HepG2 (cell line): ENCODE results near the gene P2RY6. TPM values are rescaled to one million over a fixed set of nuclear protein-coding genes. Genes with fewer than 3 reads are reported as not detected.

Experiments
- ATAC-seq: fragments of 200-7000 bp; cut with Tn5 transposase; 3 replicates; pipeline ENCODE4 v1.9.1; 2020; ENCODE audit warnings: mild to moderate bottlenecking, moderate library complexity
- BruUV-seq: library from RNA; stranded (reverse); fragments of 400-500 nt; replicated peaks from 2 replicates; lab custom pipeline; 2021; lab: Mats Ljungman, UMichigan
- CTCF ChIA-PET: fragments of 300-600 bp; formaldehyde crosslinking; extraction: SDS; loops from one replicate; lab custom pipeline; 2021; ENCODE audit warnings: low total read pairs, inconsistent platforms, low intra/inter-chr PET ratio; lab: Yijun Ruan, JAX
- POLR2A ChIA-PET: fragments of 350-600 bp; sonication (Branson Sonifier 250); formaldehyde crosslinking; loops from one replicate; lab custom pipeline; 2020; ENCODE audit warnings: antibody characterized with exemption, inconsistent platforms; lab: Yijun Ruan, JAX
- DNase-seq: peaks from one replicate; pipeline ENCODE4 v3.0.0-alpha.2; 2015; ENCODE audit warnings: low spot score
- FAIRE-seq: peaks from 3 replicates; lab custom pipeline; 2011; peaks lifted over from hg19 to GRCh38; lab: Jason Lieb, UNC
- H2AFZ ChIP-seq: one replicate; pipeline ENCODE4 v1.6.1; 2011; ENCODE audit warnings: low read length, inconsistent platforms
- H3K27ac ChIP-seq: fragments of 300-600 bp; 3 replicates; pipeline ENCODE4 v1.8.0; 2011; ENCODE audit warnings: mixed run types, mild to moderate bottlenecking, mixed read lengths, low read length, inconsistent platforms; ENCODE audit not compliant: insufficient read depth; ENCODE audit errors: extremely low read length
- H3K27me3 ChIP-seq, 2 experiments: fragments of 200-600 bp in 1 of 2; 2 replicates in 1 of 2; 3 replicates in 1 of 2; pipeline versions ENCODE4 v1.6.0 to v1.8.0; 2011; ENCODE audit warnings: low read length in 2 of 2, mild to moderate bottlenecking in 2 of 2, moderate library complexity in 2 of 2, inconsistent platforms in 1 of 2; ENCODE audit not compliant: insufficient read depth in 2 of 2, control insufficient read depth in 1 of 2
- H3K36me3 ChIP-seq, 2 experiments: fragments of 200-600 bp in 1 of 2; replicated peaks in 1 of 2; 2 replicates in 1 of 2; 3 replicates in 1 of 2; pipeline versions ENCODE4 v1.5.1 to v1.8.0; 2011; ENCODE audit warnings: low read length in 2 of 2, inconsistent platforms in 1 of 2; ENCODE audit not compliant: insufficient read depth in 2 of 2, control insufficient read depth in 1 of 2
- H3K4me1 ChIP-seq: 2 replicates; pipeline ENCODE4 v1.5.1; 2012; ENCODE audit warnings: low read length, inconsistent platforms; ENCODE audit not compliant: insufficient read depth
- H3K4me2 ChIP-seq: 2 replicates; pipeline ENCODE4 v1.6.0; 2011; ENCODE audit warnings: low read depth, low read length, inconsistent platforms
- H3K4me3 ChIP-seq, 3 experiments: fragments of 200-600 bp in 1 of 3; sonication (generic), shearing (Covaris generic) in 1 of 3; replicated peaks in 1 of 3; 2 replicates each; pipeline ENCODE4 v1.5.1; 2011 to 2016; ENCODE audit warnings: low read length in 3 of 3, inconsistent platforms in 2 of 3, low read depth in 2 of 3, mild to moderate bottlenecking in 2 of 3, control low read depth in 1 of 3, mixed read lengths in 1 of 3; ENCODE audit not compliant: insufficient read depth in 1 of 3
- H3K79me2 ChIP-seq: one replicate; pipeline ENCODE4 v1.6.1; 2011; ENCODE audit warnings: low read length, inconsistent platforms; ENCODE audit not compliant: insufficient read depth
- H3K9ac ChIP-seq: 2 replicates; pipeline ENCODE4 v1.6.0; 2011; ENCODE audit warnings: mild to moderate bottlenecking, low read depth, low read length, inconsistent platforms; ENCODE audit not compliant: insufficient read depth
- H3K9me3 ChIP-seq: 2 replicates; pipeline ENCODE4 v1.5.1; 2012; ENCODE audit warnings: mild to moderate bottlenecking, low read length
- H4K20me1 ChIP-seq: 2 replicates; pipeline ENCODE4 v1.6.0; 2011; ENCODE audit warnings: inconsistent platforms, mild to moderate bottlenecking, low read length, moderate library complexity; ENCODE audit not compliant: insufficient read depth
- HDAC1 ChIP-seq: sonication (generic); formaldehyde crosslinking; IDR thresholded peaks from 2 replicates; pipeline ENCODE4 v1.5.1; 2020; ENCODE audit warnings: mild to moderate bottlenecking, missing genetic modification reagents
- KDM5A ChIP-seq: fragments of 200-600 bp; sonication (generic); IDR thresholded peaks from 2 replicates; pipeline ENCODE4 v1.7.0; 2018; ENCODE audit warnings: antibody characterized with exemption, mild to moderate bottlenecking, low read length, borderline replicate concordance
- KLF16 ChIP-seq, 2 experiments: sonication (generic) in 1 of 2; formaldehyde crosslinking in 1 of 2; IDR thresholded peaks; 2 replicates each; pipeline versions ENCODE4 v1.6.1 to v1.8.0; 2016 to 2023; ENCODE audit warnings: missing genetic modification reagents in 2 of 2, missing compliant biosample characterization in 1 of 2
- MEF2D ChIP-seq: sonication (generic); formaldehyde crosslinking; IDR thresholded peaks from 2 replicates; pipeline ENCODE4 v1.5.1; 2020; ENCODE audit warnings: mild to moderate bottlenecking, missing genetic modification reagents
- NFIB ChIP-seq: sonication (generic); formaldehyde crosslinking; IDR thresholded peaks from 2 replicates; pipeline ENCODE4 v1.9.0; 2021; ENCODE audit warnings: missing genetic modification reagents, mild to moderate bottlenecking, borderline replicate concordance
- NONO ChIP-seq, 2 experiments: fragments of 450-650 bp in 1 of 2; sonication (generic) in 1 of 2; formaldehyde crosslinking in 1 of 2; IDR thresholded peaks in 1 of 2; conservative IDR thresholded peaks in 1 of 2; 2 replicates each; pipeline versions ENCODE4 v1.6.1 to v1.8.0; 2017 to 2022; ENCODE audit warnings: mild to moderate bottlenecking in 1 of 2, missing genetic modification reagents in 1 of 2, moderate library complexity in 1 of 2
- NR1H2 ChIP-seq: sonication (generic); formaldehyde crosslinking; IDR thresholded peaks from 2 replicates; pipeline ENCODE4 v1.8.1; 2022; ENCODE audit warnings: low read depth, missing genetic modification reagents, borderline replicate concordance
- TOPORS ChIP-seq: sonication (generic); formaldehyde crosslinking; IDR thresholded peaks from 2 replicates; pipeline ENCODE4 v1.8.0; 2023; ENCODE audit warnings: mild to moderate bottlenecking, missing genetic modification reagents
- TP53 ChIP-seq: sonication (generic); formaldehyde crosslinking; conservative IDR thresholded peaks from 2 replicates; pipeline ENCODE4 v1.4.0; 2020; ENCODE audit warnings: missing genetic modification reagents
- ZNF30 ChIP-seq: sonication (generic); formaldehyde crosslinking; IDR thresholded peaks from 2 replicates; pipeline ENCODE4 v1.5.0; 2020; ENCODE audit warnings: mild to moderate bottlenecking, missing genetic modification reagents
- ZNF672 ChIP-seq: sonication (generic); formaldehyde crosslinking; IDR thresholded peaks from 2 replicates; pipeline ENCODE4 v1.8.1; 2022; ENCODE audit warnings: missing genetic modification reagents
- ZSCAN22 ChIP-seq: sonication (generic); formaldehyde crosslinking; IDR thresholded peaks from 2 replicates; pipeline ENCODE4 v1.4.0; 2020; ENCODE audit warnings: mild to moderate bottlenecking, missing genetic modification reagents
- WGBS: methylation state at CpG from one replicate; pipeline ENCODE4 v1.1.6; 2017; ENCODE audit warnings: low lambda C conversion rate; 5-methylcytosine and 5-hydroxymethylcytosine counted together
- in situ Hi-C: cut with HindIII; loops from 2 replicates; pipeline ENCODE4 v1.10.0; 2017; ENCODE audit warnings: low pct_unique_long_range_greater_than_20kb; ENCODE audit not compliant: extremely low pct_ligation_motif_present
- intact Hi-C: fragments of 100-400 bp; cut with micrococcal nuclease; formaldehyde crosslinking; loops from one replicate; pipeline ENCODE4 v1.10.0; 2022; ENCODE audit not compliant: unreplicated experiment
- polyA plus RNA-seq, 8 experiments: library from polyadenylated mRNA; depleted of rRNA in 3 of 8; stranded (reverse) in 7 of 8; unstranded in 1 of 8; fragments of >200 nt; fragmentation: Illumina TruSeq in 4 of 8; extraction: Trizol in 4 of 8; gene quantifications; 2 replicates each; pipeline versions ENCODE4 v1.2.1 to v1.2.3, GENCODE V29; 2011 to 2016; ENCODE audit warnings: low read depth in 4 of 8, missing spikeins in 1 of 8, mixed read lengths in 1 of 8; ENCODE audit not compliant: insufficient read depth in 1 of 8
- total RNA-seq, 5 experiments: library from RNA; depleted of rRNA; stranded (reverse); fragments of >200 nt; fragmentation: Illumina TruSeq; extraction: Trizol; gene quantifications; 2 replicates each; pipeline ENCODE4 v1.2.3, GENCODE V29; 2016; ENCODE audit warnings: low read depth in 1 of 5
- TF ChIP-seq, protein P1 (sequence below), 2 experiments: sonication (generic) in 1 of 2; formaldehyde crosslinking in 1 of 2; IDR thresholded peaks; 2 replicates each; pipeline versions ENCODE4 v1.4.0 to v1.6.1; 2018 to 2020; ENCODE audit warnings: missing genetic modification reagents in 2 of 2, borderline replicate concordance in 1 of 2, low read depth in 1 of 2, mild to moderate bottlenecking in 1 of 2, missing biosample characterization in 1 of 2
- TF ChIP-seq, protein P2 (sequence below): sonication (generic); formaldehyde crosslinking; IDR thresholded peaks from 2 replicates; pipeline ENCODE4 v1.9.0; 2021; ENCODE audit warnings: missing genetic modification reagents, mild to moderate bottlenecking, borderline replicate concordance
- TF ChIP-seq, protein P3 (sequence below): sonication (generic); formaldehyde crosslinking; IDR thresholded peaks from 2 replicates; pipeline ENCODE4 v1.8.0; 2023; ENCODE audit warnings: mild to moderate bottlenecking, missing genetic modification reagents

P2RY6 gene
- total and polyA plus RNA-seq, 2 of the 13 experiments (the other 11 are each of a cell fraction or from before 2014, with no cell fraction given), result 0.09 to 0.29 TPM

DNA sequence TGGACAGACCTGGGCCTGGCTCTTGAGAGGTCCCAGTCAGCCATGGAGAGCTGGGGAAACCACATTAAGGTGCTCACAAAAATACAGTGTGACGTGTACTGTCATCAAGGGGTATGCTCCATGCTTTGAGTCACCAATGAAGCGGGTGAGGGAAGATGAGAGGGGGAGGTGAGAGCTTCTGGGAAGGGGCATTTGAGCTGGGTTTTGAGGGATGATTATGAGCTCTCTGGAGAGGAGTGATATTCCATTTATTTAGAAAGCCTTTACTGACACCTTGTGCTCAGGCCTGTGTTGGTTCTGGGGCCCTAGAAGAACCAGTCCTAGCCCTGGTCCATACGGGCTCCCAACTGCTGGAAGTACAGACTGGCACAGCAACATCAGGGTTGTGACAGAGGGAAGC is 25.6 kb downstream of the P2RY6 start:
- in situ Hi-C loops (no loop called here), intact Hi-C loops (no loop called here)
- Histone ChIP-seq H3K36me3 (no peaks in the 10 kb centered on the region), H3K4me1 (no peaks in the 10 kb centered on the region), H3K79me2 (no peaks in the 10 kb centered on the region), H3K27me3 (peaks cover 8 to 35% of the 10 kb centered on the region in 2 experiments; a peak in 3 of 5 replicates), H2AFZ (no peak overlapping the region), H3K27ac (no peak overlapping the region), H4K20me1 (no peaks in the 10 kb centered on the region), H3K4me2 (no peak overlapping the region), H3K9ac (no peak overlapping the region), H3K9me3 (no peaks in the 10 kb centered on the region), H3K4me3 (no peak overlapping the region)
- BruUV-seq, result no TSS peak
- FAIRE-seq (no peak), DNase-seq (no peak), ATAC-seq (no peak)
- ChIA-PET POLR2A (interaction anchor here (1.1 kb wide), 1 partner anchor 10 kb away, joined by 5 read pairs; no protein-coding TSS in a partner anchor), CTCF (no interaction called here)
- WGBS, result 44% methylated on average over 3 of the region's 3 CpGs
- TF ChIP-seq TOPORS (CRISPR knock-in tag), result no peak
- TF ChIP-seq ZNF672, result no peak
- TF ChIP-seq, protein P1, sequence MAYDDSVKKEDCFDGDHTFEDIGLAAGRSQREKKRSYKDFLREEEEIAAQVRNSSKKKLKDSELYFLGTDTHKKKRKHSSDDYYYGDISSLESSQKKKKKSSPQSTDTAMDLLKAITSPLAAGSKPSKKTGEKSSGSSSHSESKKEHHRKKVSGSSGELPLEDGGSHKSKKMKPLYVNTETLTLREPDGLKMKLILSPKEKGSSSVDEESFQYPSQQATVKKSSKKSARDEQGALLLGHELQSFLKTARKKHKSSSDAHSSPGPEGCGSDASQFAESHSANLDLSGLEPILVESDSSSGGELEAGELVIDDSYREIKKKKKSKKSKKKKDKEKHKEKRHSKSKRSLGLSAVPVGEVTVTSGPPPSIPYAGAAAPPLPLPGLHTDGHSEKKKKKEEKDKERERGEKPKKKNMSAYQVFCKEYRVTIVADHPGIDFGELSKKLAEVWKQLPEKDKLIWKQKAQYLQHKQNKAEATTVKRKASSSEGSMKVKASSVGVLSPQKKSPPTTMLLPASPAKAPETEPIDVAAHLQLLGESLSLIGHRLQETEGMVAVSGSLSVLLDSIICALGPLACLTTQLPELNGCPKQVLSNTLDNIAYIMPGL (CRISPR knock-in tag; IDR thresholded peaks at IDR 0.05; ENCODE audit: borderline replicate concordance in 1 of 2, low read depth in 1 of 2), result no peak
- no peak for TF ChIP-seq ZNF30
- no peak for TF ChIP-seq TP53 (CRISPR knock-in tag)
- no peak for TF ChIP-seq NFIB
- TF ChIP-seq, protein P2, sequence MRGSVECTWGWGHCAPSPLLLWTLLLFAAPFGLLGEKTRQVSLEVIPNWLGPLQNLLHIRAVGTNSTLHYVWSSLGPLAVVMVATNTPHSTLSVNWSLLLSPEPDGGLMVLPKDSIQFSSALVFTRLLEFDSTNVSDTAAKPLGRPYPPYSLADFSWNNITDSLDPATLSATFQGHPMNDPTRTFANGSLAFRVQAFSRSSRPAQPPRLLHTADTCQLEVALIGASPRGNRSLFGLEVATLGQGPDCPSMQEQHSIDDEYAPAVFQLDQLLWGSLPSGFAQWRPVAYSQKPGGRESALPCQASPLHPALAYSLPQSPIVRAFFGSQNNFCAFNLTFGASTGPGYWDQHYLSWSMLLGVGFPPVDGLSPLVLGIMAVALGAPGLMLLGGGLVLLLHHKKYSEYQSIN (CRISPR knock-in tag), result no peak
- TF ChIP-seq MEF2D (CRISPR knock-in tag), result no peak
- TF ChIP-seq ZSCAN22 (CRISPR knock-in tag), result no peak
- no peak for TF ChIP-seq KLF16 (CRISPR knock-in tag; IDR thresholded peaks at IDR 0.05)
- no peak for TF ChIP-seq NR1H2 (CRISPR knock-in tag)
- no peak for TF ChIP-seq HDAC1
- TF ChIP-seq, protein P3, sequence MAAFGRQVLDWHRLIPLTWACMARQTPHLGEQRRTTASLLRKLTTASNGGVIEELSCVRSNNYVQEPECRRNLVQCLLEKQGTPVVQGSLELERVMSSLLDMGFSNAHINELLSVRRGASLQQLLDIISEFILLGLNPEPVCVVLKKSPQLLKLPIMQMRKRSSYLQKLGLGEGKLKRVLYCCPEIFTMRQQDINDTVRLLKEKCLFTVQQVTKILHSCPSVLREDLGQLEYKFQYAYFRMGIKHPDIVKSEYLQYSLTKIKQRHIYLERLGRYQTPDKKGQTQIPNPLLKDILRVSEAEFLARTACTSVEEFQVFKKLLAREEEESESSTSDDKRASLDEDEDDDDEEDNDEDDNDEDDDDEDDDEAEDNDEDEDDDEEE (CRISPR knock-in tag), result no peak
- TF ChIP-seq NONO (IDR thresholded peaks at IDR 0.05), result no peak
- TF ChIP-seq NONO (CRISPR knock-in tag; conservative IDR thresholded peaks at IDR 0.05), result no peak
- TF ChIP-seq KDM5A, result no peak
